ENCODE results near the gene COMMD1. TPM values are rescaled to one million over a fixed set of nuclear protein-coding genes. Genes with fewer than 3 reads are reported as not detected.

Gene COMMD1
- polyA plus RNA-seq, 2 of the 4 experiments (the other 2 are of a cell fraction) = 54.1 to 57.3 TPM

DNA sequence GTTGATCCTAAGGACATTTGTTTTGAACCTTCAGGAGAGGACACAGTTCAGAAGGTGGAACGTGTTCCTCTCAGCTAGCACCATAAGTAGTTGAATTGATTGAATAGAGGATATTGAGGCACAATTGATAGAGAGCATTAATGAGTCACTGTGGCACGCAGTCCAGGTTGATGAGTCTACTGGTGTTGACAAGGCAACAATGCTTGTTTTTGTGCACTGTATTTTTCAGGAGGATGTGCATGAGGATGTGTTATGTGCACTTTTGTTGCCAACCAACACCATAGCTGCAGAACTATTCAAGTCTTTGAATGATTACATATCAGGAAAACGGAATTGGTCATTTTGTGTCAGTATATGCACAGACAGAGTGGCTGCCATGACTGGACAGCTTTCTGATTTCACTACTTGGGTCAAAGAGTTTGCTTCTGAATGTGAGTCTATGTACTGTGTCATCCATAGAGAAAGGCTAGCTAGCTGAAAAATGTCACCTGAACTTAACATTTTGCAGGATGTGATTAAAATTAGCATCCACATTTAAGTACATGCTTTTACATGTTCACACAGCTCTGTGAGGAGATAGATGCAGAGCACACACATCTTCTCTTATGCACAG, 150.4 kb downstream of the COMMD1 start:
- TF ChIP-seq USF2 (IDR thresholded peaks at IDR 0.05) (no peak), E2F6 (IDR thresholded peaks at IDR 0.05; ENCODE audit: borderline replicate concordance, low read depth) (no peak), SMC3 (IDR thresholded peaks at IDR 0.05) (no peak)
- CTCF ChIA-PET = interaction anchor here (0.6 to 0.7 kb wide), 2 partner anchors 20 to 53 kb away, joined by 3 read pairs; no protein-coding TSS in a partner anchor
- ATAC-seq = no peak
- POLR2A ChIA-PET = no interaction called here
- 57% methylated on average over 3 of the region's 3 CpGs for WGBS (ENCODE audit: missing lambda C conversion rate)
- Histone ChIP-seq H3K27ac (no peak overlapping the region), H3K4me2 (no peak overlapping the region), H3K4me3 (no peak overlapping the region), H3K4me1 (no peaks in the 10 kb centered on the region), H3K9me3 (no peaks in the 10 kb centered on the region)
- no peak for DNase-seq (ENCODE audit: low read depth in 1 of 2, low spot score in 1 of 2)
- peak; percentile 46 for FAIRE-seq

- ATAC-seq (no peak), DNase-seq (ENCODE audit: low read depth in 1 of 2, low spot score in 1 of 2) (no peak), FAIRE-seq (no peak)
- Histone ChIP-seq H3K4me2 (no peak overlapping the region), H3K27ac (no peak overlapping the region), H3K4me3 (no peak overlapping the region), H3K4me1 (no peaks in the 10 kb centered on the region), H3K9me3 (no peaks in the 10 kb centered on the region)
- TF ChIP-seq HES2 (IDR thresholded peaks at IDR 0.05) = no peak
- TF ChIP-seq HEYL (CRISPR knock-in tag; IDR thresholded peaks at IDR 0.05) = no peak
- no peak for TF ChIP-seq NFE2L2 (conservative IDR thresholded peaks at IDR 0.05; ENCODE audit: low read length)
- TF ChIP-seq, protein P1, sequence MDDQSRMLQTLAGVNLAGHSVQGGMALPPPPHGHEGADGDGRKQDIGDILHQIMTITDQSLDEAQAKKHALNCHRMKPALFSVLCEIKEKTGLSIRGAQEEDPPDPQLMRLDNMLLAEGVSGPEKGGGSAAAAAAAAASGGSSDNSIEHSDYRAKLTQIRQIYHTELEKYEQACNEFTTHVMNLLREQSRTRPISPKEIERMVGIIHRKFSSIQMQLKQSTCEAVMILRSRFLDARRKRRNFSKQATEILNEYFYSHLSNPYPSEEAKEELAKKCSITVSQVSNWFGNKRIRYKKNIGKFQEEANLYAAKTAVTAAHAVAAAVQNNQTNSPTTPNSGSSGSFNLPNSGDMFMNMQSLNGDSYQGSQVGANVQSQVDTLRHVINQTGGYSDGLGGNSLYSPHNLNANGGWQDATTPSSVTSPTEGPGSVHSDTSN (IDR thresholded peaks at IDR 0.05) = no peak
- no peak for TF ChIP-seq SREBF2 (IDR thresholded peaks at IDR 0.05)
- no peak for TF ChIP-seq FOSL2 (IDR thresholded peaks at IDR 0.05)
- TF ChIP-seq FOSL2 (CRISPR knock-in tag; IDR thresholded peaks at IDR 0.05) = no peak
- TF ChIP-seq HDAC2 (IDR thresholded peaks at IDR 0.05) = no peak
- TF ChIP-seq MAZ (IDR thresholded peaks at IDR 0.05; ENCODE audit: borderline replicate concordance, low read depth, low read length) = no peak
- TF ChIP-seq ZFP36 (IDR thresholded peaks at IDR 0.05; ENCODE audit: borderline replicate concordance, partially characterized antibody) = no peak
- no peak for TF ChIP-seq USF2 (IDR thresholded peaks at IDR 0.05)
- TF ChIP-seq EHMT2 (IDR thresholded peaks at IDR 0.05; ENCODE audit: low read depth) = no peak
- no peak for TF ChIP-seq POLR2A (IDR thresholded peaks at IDR 0.05; ENCODE audit: low read length)
- ChIA-PET POLR2A (no interaction called here), CTCF (no interaction called here)
- WGBS (ENCODE audit: missing lambda C conversion rate) = 87% methylated on average over 5 of the region's 5 CpGs
Measured at GRCh38 chr2:62056341-62056740, 150.9 kb downstream of the COMMD1 start.

- POLR2A ChIA-PET = no interaction called here
Measured at GRCh38 chr2:62065243-62065642, 159.8 kb downstream of the COMMD1 start.

More at GRCh38 chr2:62065243-62065642, 159.8 kb downstream of the COMMD1 start:
- Histone ChIP-seq H3K4me1 (no peaks in the 10 kb centered on the region), H3K27ac (no peak overlapping the region), H3K4me2 (no peak overlapping the region), H3K9me3 (no peaks in the 10 kb centered on the region), H3K4me3 (no peak overlapping the region)
- CTCF ChIA-PET = interaction anchor here (1.0 kb wide), 1 partner anchor 9 kb away, joined by 4 read pairs; no protein-coding TSS in a partner anchor
- no peak for DNase-seq (ENCODE audit: low read depth in 1 of 2, low spot score in 1 of 2)
- TF ChIP-seq CEBPB (IDR thresholded peaks at IDR 0.05) (no peak), RFX5 (IDR thresholded peaks at IDR 0.05) (no peak), ESRRA (IDR thresholded peaks at IDR 0.05; ENCODE audit: borderline replicate concordance, low read length) (no peak), BCL3 (IDR thresholded peaks at IDR 0.05) (no peak), JUNB (IDR thresholded peaks at IDR 0.05) (no peak), ATOH8 (CRISPR knock-in tag; IDR thresholded peaks at IDR 0.05; ENCODE audit: low read depth) (no peak)
- ATAC-seq = no peak
- no peak for FAIRE-seq
